CD4-positive, alpha-beta T cell treated with Interferon gamma for 1 hour (primary cell): ENCODE measurements around the gene CDK11B.
"Not testable (repeated sequence)": the region's sequence is repeated elsewhere in the genome, so short reads cannot be mapped to it uniquely, and the experiment has no call there.

Source experiments
- DNase-seq: peaks from one replicate; pipeline ENCODE4 v3.0.0-alpha.2; 2020

CDK11B gene

GRCh38 chr1:1597275-1597930, 61.4 kb downstream of the CDK11B start:
- DNase-seq = no peak

GRCh38 chr1:1596493-1597274, 62.1 kb downstream of the CDK11B start:
- DNase-seq = no peak

- not testable (repeated sequence) for DNase-seq
Observed at GRCh38 chr1:1595341-1595740, 63.5 kb downstream of the CDK11B start.

GRCh38 chr1:1594602-1595260, 64.1 kb downstream of the CDK11B start:
- DNase-seq = no peak

GRCh38 chr1:1593834-1594601, 64.8 kb downstream of the CDK11B start:
- DNase-seq = no peak

- DNase-seq = no peak
Observed at GRCh38 chr1:1591452-1591851, 67.4 kb downstream of the CDK11B start.
